ENCODE data around the gene ARL4A. TPM values are rescaled to one million over a fixed set of nuclear protein-coding genes. Genes with fewer than 3 reads are reported as not detected.

The ARL4A gene
- total and polyA plus RNA-seq, 2 of the 13 experiments (the other 11 are each of a cell fraction or from before 2014, with no cell fraction given): 10.8 to 25.6 TPM

DNA sequence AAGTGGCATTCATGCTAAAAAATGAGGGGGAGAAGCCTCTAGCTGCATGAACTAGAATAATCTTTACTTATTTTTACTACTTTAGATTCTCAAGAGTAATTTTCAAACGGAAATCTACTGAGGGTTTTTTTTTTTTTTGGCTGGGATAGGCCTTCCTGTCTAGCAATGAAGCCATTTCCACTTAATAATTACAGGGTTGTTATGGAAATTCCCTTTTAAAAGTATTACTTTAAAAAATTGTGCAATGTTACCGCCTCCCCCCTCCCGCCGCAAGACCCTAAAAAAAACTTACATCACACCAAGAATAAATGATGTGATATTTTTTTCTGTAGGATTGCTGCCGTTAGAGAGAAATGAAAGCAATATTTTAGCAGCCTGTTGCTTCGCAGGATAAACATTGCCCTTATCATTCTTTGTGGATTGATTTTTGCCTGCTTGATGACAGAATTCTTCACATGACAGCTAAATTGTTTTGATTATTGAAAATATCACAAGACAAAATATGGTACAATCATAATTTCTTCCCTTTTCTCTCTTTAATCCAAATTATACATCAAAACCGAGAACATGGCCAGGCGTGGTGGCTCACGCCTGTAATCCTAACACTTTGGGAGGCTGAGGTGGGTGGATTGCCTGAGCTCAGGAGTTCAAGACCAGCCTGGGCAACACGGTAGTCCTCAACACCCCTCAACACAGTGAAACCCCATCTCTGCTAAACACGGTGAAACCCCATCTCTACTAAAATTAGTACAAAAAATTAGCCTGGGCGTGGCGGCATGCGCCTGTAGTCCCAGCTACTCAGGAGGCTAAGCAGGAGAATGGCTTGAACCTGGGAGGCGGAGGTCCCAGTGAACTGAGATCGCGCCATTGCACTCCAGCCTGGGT is 32.8 kb downstream of the ARL4A start (continued):
- TF ChIP-seq, protein P1, sequence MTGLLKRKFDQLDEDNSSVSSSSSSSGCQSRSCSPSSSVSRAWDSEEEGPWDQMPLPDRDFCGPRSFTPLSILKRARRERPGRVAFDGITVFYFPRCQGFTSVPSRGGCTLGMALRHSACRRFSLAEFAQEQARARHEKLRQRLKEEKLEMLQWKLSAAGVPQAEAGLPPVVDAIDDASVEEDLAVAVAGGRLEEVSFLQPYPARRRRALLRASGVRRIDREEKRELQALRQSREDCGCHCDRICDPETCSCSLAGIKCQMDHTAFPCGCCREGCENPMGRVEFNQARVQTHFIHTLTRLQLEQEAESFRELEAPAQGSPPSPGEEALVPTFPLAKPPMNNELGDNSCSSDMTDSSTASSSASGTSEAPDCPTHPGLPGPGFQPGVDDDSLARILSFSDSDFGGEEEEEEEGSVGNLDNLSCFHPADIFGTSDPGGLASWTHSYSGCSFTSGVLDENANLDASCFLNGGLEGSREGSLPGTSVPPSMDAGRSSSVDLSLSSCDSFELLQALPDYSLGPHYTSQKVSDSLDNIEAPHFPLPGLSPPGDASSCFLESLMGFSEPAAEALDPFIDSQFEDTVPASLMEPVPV (CRISPR knock-in tag; IDR thresholded peaks at IDR 0.05): no peak
- TF ChIP-seq, protein P2, sequence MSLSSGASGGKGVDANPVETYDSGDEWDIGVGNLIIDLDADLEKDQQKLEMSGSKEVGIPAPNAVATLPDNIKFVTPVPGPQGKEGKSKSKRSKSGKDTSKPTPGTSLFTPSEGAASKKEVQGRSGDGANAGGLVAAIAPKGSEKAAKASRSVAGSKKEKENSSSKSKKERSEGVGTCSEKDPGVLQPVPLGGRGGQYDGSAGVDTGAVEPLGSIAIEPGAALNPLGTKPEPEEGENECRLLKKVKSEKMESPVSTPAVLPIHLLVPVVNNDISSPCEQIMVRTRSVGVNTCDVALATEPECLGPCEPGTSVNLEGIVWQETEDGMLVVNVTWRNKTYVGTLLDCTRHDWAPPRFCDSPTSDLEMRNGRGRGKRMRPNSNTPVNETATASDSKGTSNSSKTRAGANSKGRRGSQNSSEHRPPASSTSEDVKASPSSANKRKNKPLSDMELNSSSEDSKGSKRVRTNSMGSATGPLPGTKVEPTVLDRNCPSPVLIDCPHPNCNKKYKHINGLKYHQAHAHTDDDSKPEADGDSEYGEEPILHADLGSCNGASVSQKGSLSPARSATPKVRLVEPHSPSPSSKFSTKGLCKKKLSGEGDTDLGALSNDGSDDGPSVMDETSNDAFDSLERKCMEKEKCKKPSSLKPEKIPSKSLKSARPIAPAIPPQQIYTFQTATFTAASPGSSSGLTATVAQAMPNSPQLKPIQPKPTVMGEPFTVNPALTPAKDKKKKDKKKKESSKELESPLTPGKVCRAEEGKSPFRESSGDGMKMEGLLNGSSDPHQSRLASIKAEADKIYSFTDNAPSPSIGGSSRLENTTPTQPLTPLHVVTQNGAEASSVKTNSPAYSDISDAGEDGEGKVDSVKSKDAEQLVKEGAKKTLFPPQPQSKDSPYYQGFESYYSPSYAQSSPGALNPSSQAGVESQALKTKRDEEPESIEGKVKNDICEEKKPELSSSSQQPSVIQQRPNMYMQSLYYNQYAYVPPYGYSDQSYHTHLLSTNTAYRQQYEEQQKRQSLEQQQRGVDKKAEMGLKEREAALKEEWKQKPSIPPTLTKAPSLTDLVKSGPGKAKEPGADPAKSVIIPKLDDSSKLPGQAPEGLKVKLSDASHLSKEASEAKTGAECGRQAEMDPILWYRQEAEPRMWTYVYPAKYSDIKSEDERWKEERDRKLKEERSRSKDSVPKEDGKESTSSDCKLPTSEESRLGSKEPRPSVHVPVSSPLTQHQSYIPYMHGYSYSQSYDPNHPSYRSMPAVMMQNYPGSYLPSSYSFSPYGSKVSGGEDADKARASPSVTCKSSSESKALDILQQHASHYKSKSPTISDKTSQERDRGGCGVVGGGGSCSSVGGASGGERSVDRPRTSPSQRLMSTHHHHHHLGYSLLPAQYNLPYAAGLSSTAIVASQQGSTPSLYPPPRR (CRISPR knock-in tag; IDR thresholded peaks at IDR 0.05; ENCODE audit: borderline replicate concordance): no peak
- TF ChIP-seq, protein P3, sequence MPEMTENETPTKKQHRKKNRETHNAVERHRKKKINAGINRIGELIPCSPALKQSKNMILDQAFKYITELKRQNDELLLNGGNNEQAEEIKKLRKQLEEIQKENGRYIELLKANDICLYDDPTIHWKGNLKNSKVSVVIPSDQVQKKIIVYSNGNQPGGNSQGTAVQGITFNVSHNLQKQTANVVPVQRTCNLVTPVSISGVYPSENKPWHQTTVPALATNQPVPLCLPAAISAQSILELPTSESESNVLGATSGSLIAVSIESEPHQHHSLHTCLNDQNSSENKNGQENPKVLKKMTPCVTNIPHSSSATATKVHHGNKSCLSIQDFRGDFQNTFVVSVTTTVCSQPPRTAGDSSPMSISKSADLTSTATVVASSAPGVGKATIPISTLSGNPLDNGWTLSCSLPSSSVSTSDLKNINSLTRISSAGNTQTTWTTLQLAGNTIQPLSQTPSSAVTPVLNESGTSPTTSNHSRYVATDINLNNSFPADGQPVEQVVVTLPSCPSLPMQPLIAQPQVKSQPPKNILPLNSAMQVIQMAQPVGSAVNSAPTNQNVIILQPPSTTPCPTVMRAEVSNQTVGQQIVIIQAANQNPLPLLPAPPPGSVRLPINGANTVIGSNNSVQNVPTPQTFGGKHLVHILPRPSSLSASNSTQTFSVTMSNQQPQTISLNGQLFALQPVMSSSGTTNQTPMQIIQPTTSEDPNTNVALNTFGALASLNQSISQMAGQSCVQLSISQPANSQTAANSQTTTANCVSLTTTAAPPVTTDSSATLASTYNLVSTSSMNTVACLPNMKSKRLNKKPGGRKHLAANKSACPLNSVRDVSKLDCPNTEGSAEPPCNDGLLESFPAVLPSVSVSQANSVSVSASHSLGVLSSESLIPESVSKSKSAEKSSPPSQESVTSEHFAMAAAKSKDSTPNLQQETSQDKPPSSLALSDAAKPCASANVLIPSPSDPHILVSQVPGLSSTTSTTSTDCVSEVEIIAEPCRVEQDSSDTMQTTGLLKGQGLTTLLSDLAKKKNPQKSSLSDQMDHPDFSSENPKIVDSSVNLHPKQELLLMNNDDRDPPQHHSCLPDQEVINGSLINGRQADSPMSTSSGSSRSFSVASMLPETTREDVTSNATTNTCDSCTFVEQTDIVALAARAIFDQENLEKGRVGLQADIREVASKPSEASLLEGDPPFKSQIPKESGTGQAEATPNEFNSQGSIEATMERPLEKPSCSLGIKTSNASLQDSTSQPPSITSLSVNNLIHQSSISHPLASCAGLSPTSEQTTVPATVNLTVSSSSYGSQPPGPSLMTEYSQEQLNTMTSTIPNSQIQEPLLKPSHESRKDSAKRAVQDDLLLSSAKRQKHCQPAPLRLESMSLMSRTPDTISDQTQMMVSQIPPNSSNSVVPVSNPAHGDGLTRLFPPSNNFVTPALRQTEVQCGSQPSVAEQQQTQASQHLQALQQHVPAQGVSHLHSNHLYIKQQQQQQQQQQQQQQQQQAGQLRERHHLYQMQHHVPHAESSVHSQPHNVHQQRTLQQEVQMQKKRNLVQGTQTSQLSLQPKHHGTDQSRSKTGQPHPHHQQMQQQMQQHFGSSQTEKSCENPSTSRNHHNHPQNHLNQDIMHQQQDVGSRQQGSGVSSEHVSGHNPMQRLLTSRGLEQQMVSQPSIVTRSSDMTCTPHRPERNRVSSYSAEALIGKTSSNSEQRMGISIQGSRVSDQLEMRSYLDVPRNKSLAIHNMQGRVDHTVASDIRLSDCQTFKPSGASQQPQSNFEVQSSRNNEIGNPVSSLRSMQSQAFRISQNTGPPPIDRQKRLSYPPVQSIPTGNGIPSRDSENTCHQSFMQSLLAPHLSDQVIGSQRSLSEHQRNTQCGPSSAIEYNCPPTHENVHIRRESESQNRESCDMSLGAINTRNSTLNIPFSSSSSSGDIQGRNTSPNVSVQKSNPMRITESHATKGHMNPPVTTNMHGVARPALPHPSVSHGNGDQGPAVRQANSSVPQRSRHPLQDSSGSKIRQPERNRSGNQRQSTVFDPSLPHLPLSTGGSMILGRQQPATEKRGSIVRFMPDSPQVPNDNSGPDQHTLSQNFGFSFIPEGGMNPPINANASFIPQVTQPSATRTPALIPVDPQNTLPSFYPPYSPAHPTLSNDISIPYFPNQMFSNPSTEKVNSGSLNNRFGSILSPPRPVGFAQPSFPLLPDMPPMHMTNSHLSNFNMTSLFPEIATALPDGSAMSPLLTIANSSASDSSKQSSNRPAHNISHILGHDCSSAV (CRISPR knock-in tag; IDR thresholded peaks at IDR 0.05; ENCODE audit: borderline replicate concordance): no peak
- TF ChIP-seq ZNF761 (CRISPR knock-in tag; conservative IDR thresholded peaks at IDR 0.05): no peak
- no peak for TF ChIP-seq HNF4A (CRISPR knock-in tag; IDR thresholded peaks at IDR 0.05)
- TF ChIP-seq CBX1 (IDR thresholded peaks at IDR 0.05; ENCODE audit: low read depth): no peak
- no peak for TF ChIP-seq ZNF703 (CRISPR knock-in tag; IDR thresholded peaks at IDR 0.05; ENCODE audit: borderline replicate concordance)

All from HepG2 (cell line).